Naive thymus-derived CD4-positive, alpha-beta T cell (primary cell): Measurements from ENCODE around the gene SUCLG2. TPM values are rescaled to one million over a fixed set of nuclear protein-coding genes. Genes with fewer than 3 reads are reported as not detected.

Experiments used
- ATAC-seq: fragments of 150-1000 bp; cut with Tn5 transposase; 2 replicates; pipeline ENCODE4 v1.10.0; 2021; ENCODE audit warnings: mild to moderate bottlenecking, moderate library complexity
- CTCF ChIA-PET: fragments of 350-600 bp; sonication (Branson Sonifier 250); formaldehyde crosslinking; loops from one replicate; lab custom pipeline; 2021; ENCODE audit warnings: antibody characterized with exemption; lab: Charles Lee
- POLR2A ChIA-PET: fragments of 350-600 bp; sonication (Branson Sonifier 250); formaldehyde crosslinking; loops from one replicate; lab custom pipeline; 2021; ENCODE audit warnings: antibody characterized with exemption, inconsistent platforms; lab: Charles Lee
- DNase-seq, 9 donors: peaks; one replicate each; pipeline versions ENCODE4 v3.0.0 to v3.0.0-alpha.2; 2020 to 2022; ENCODE audit warnings: mixed read lengths in 1 of 9
- H3K27ac ChIP-seq: one replicate; pipeline ENCODE4 v1.7.0; 2013; ENCODE audit warnings: mild to moderate bottlenecking, low read depth, low read length, moderate library complexity
- H3K27me3 ChIP-seq, 2 donors: one replicate each; pipeline ENCODE4 v1.7.0; 2013; ENCODE audit warnings: low read length in 2 of 2, mild to moderate bottlenecking in 2 of 2, moderate library complexity in 2 of 2; ENCODE audit not compliant: control insufficient read depth in 2 of 2, insufficient read depth in 2 of 2
- H3K36me3 ChIP-seq, 3 experiments: 1 replicate in 2 of 3; 2 replicates in 1 of 3; pipeline ENCODE4 v1.7.0; 2013; ENCODE audit warnings: low read length in 3 of 3, mild to moderate bottlenecking in 3 of 3, moderate library complexity in 1 of 3; ENCODE audit not compliant: insufficient read depth in 3 of 3, control insufficient read depth in 2 of 3
- H3K4me1 ChIP-seq, 2 donors: one replicate each; pipeline ENCODE4 v1.7.0; 2013; ENCODE audit warnings: low read length in 2 of 2, mild to moderate bottlenecking in 2 of 2, moderate library complexity in 1 of 2; ENCODE audit not compliant: control insufficient read depth in 2 of 2, insufficient read depth in 2 of 2
- H3K4me3 ChIP-seq: 2 replicates; pipeline ENCODE4 v1.7.0; 2013; ENCODE audit warnings: mild to moderate bottlenecking, low read length
- H3K9me3 ChIP-seq, 3 experiments: 1 replicate in 2 of 3; 2 replicates in 1 of 3; pipeline ENCODE4 v1.7.0; 2013; ENCODE audit warnings: low read length in 3 of 3; ENCODE audit not compliant: control insufficient read depth in 2 of 3
- H3K27ac Mint-ChIP-seq, 9 donors: one replicate each; pipeline ENCODE4 v1.8.0; 2020 to 2022; ENCODE audit warnings: mixed read lengths in 9 of 9, mild to moderate bottlenecking in 8 of 9, moderate library complexity in 5 of 9, inconsistent platforms in 2 of 9
- H3K27me3 Mint-ChIP-seq, 5 donors: one replicate each; pipeline ENCODE4 v1.8.0; 2021 to 2022; ENCODE audit warnings: mixed read lengths in 5 of 5, mild to moderate bottlenecking in 1 of 5
- H3K36me3 Mint-ChIP-seq, 5 donors: one replicate each; pipeline ENCODE4 v1.8.0; 2020 to 2022; ENCODE audit warnings: mixed read lengths in 5 of 5, mild to moderate bottlenecking in 3 of 5, inconsistent platforms in 1 of 5
- H3K4me1 Mint-ChIP-seq, 7 donors: one replicate each; pipeline ENCODE4 v1.8.0; 2020 to 2022; ENCODE audit warnings: mixed read lengths in 7 of 7, mild to moderate bottlenecking in 3 of 7, inconsistent platforms in 1 of 7
- H3K4me3 Mint-ChIP-seq, 10 donors: one replicate each; pipeline ENCODE4 v1.8.0; 2020 to 2022; ENCODE audit warnings: mild to moderate bottlenecking in 10 of 10, mixed read lengths in 10 of 10, moderate library complexity in 6 of 10, inconsistent platforms in 2 of 10
- H3K9me3 Mint-ChIP-seq, 11 donors: one replicate each; pipeline ENCODE4 v1.8.0; 2020 to 2022; ENCODE audit warnings: mixed read lengths in 11 of 11, mild to moderate bottlenecking in 4 of 11, inconsistent platforms in 1 of 11, moderate library complexity in 1 of 11
- intact Hi-C, 2 donors: fragments of 100-400 bp; cut with micrococcal nuclease; formaldehyde crosslinking; loops; one replicate each; pipeline ENCODE4 v1.15.1; 2023
- polyA plus RNA-seq, 2 donors: library from polyadenylated mRNA; unstranded; fragments of 300-500 nt; fragmentation: Illumina TruSeq; gene quantifications; one replicate each; pipeline ENCODE4 v1.2.3, GENCODE V29; 2021
- total RNA-seq, 6 experiments: library from RNA in 5 of 6; stranded (reverse) in 5 of 6; gene quantifications; 1 replicate in 5 of 6; 2 replicates in 1 of 6; pipeline ENCODE4 v1.2.3 and lab custom pipeline; 2021 to 2026

SUCLG2 gene
- total and polyA plus RNA-seq, 7 experiments from 2014 or later: 49.7 to 97.9 (median 64.7) TPM

GRCh38 chr3:67656614-67657013, 2.2 kb upstream of the SUCLG2 start:
- Histone ChIP-seq H3K27me3 (no peaks in the 10 kb centered on the region), H3K4me3 (no peak overlapping the region), H3K27ac (no peak overlapping the region), H3K36me3 (peaks cover 0 to 3% (median 0%) of the 10 kb centered on the region in 3 experiments), H3K9me3 (no peaks in the 10 kb centered on the region), H3K4me1 (peaks cover 28 to 33% of the 10 kb centered on the region in 2 donors)
- intact Hi-C loops: loop anchor here (1.0 to 10.0 kb wide), 7 partner anchors 8 to 1162 kb away; no protein-coding TSS in a partner anchor
- ChIA-PET CTCF (interaction anchor here (3.1 kb wide), 1 partner anchor 82 kb away, joined by 14 read pairs; no protein-coding TSS in a partner anchor), POLR2A (interaction anchor here (0.7 to 4.1 kb wide), 6 partner anchors 9 to 125 kb away, joined by 3 to 60 read pairs (median 10); no protein-coding TSS in a partner anchor)
- Mint-ChIP-seq H3K4me3 (peak overlapping the region in 4 of 10 donors; percentile 88 to 94 (median 91)), H3K9me3 (peaks cover 0 to 33% (median 3%) of the 10 kb centered on the region in 11 donors), H3K4me1 (peaks cover 29 to 73% (median 68%) of the 10 kb centered on the region in 7 donors), H3K36me3 (peaks cover 0 to 44% (median 9%) of the 10 kb centered on the region in 5 donors), H3K27ac (peak overlapping the region; percentile 90 to 98 (median 93)), H3K27me3 (no peaks in the 10 kb centered on the region)
- ATAC-seq (no peak), DNase-seq (no peak)

- H3K4me3 Mint-ChIP-seq: peak overlapping the region; percentile 81 to 94 (median 90)
- Histone ChIP-seq H3K27me3 (no peaks in the 10 kb centered on the region), H3K4me3 (peak overlapping the region; percentile 82), H3K36me3 (peaks cover 0 to 3% (median 0%) of the 10 kb centered on the region in 3 experiments), H3K27ac (peak overlapping the region; percentile 87), H3K9me3 (no peaks in the 10 kb centered on the region), H3K4me1 (peaks cover 33 to 39% of the 10 kb centered on the region in 2 donors)
- peak overlapping the region; percentile 90 to 98 (median 93) for H3K27ac Mint-ChIP-seq
- H3K9me3 Mint-ChIP-seq: peaks cover 0 to 33% (median 3%) of the 10 kb centered on the region in 11 donors
- POLR2A ChIA-PET: interaction anchor here (0.7 to 4.1 kb wide), 24 partner anchors 10 to 1427 kb away, joined by 3 to 60 read pairs (median 4); no protein-coding TSS in a partner anchor
- ATAC-seq: peak; percentile 61
- no peaks in the 10 kb centered on the region for H3K27me3 Mint-ChIP-seq
- intact Hi-C loops: loop anchor here (1.0 to 10.0 kb wide), 15 partner anchors 9 to 1435 kb away; partner anchors contain the start of genes KBTBD8 (in 2 of the 2) and ARL6IP5 (in 1 of the 2)
- DNase-seq: peak; percentile 21 to 73 (median 65)
- H3K36me3 Mint-ChIP-seq: peaks cover 0 to 47% (median 9%) of the 10 kb centered on the region in 5 donors
- peaks cover 34 to 73% (median 68%) of the 10 kb centered on the region in 7 donors for H3K4me1 Mint-ChIP-seq
- CTCF ChIA-PET: interaction anchor here (0.7 to 3.1 kb wide), 9 partner anchors 8 to 134 kb away, joined by 3 to 14 read pairs (median 4); no protein-coding TSS in a partner anchor
Measured at GRCh38 chr3:67655364-67656121, 1.1 kb upstream of the SUCLG2 start.

DNA sequence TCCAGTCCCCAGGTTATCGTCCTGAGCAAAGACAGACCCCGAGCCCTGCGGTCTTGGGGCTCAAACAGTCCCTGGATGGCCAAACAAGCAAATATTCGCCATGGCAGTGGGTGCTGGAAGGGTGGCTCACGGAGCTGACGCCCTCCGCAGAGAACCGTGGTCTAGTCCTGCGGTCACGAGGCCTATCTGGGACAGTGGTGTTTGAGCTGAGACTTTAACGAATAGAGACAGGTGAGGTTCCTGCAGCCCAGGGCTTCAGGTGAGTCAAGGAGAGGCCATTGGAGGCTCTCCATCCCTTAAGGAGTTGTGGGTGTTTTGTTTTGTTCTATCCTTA, 399 bp upstream of the SUCLG2 start:
- H3K36me3 ChIP-seq: peaks cover 0 to 3% (median 0%) of the 10 kb centered on the region in 3 experiments
- Mint-ChIP-seq H3K9me3 (peaks cover 0 to 29% (median 3%) of the 10 kb centered on the region in 11 donors), H3K27ac (peak overlapping the region; percentile 90 to 98 (median 93)), H3K36me3 (peaks cover 0 to 47% (median 9%) of the 10 kb centered on the region in 5 donors), H3K4me3 (peak overlapping the region; percentile 81 to 94 (median 90)), H3K4me1 (peaks cover 40 to 73% (median 68%) of the 10 kb centered on the region in 7 donors), H3K27me3 (no peaks in the 10 kb centered on the region)
- H3K4me3 ChIP-seq: peak overlapping the region; percentile 82
- peak overlapping the region; percentile 87 for H3K27ac ChIP-seq
- DNase-seq (no peak), ATAC-seq (peak; percentile 3)
- no peaks in the 10 kb centered on the region for H3K27me3 ChIP-seq
- ChIA-PET POLR2A (interaction anchor here (0.6 to 4.1 kb wide), 25 partner anchors 8 to 1428 kb away, joined by 3 to 60 read pairs (median 4); no protein-coding TSS in a partner anchor), CTCF (interaction anchor here (0.7 to 3.1 kb wide), 8 partner anchors 9 to 135 kb away, joined by 3 to 14 read pairs (median 4); no protein-coding TSS in a partner anchor)
- H3K4me1 ChIP-seq: peaks cover 33 to 43% of the 10 kb centered on the region in 2 donors
- H3K9me3 ChIP-seq: no peaks in the 10 kb centered on the region
- intact Hi-C loops: loop anchor here (1.0 to 10.0 kb wide), 16 partner anchors 20 to 1435 kb away; partner anchors contain the start of genes ARL6IP5 (in 2 of the 2), KBTBD8 (in 2 of the 2) and UBA3 (in 1 of the 2)

- Mint-ChIP-seq H3K9me3 (peaks cover 0 to 23% (median 3%) of the 10 kb centered on the region in 11 donors), H3K4me3 (peak overlapping the region; percentile 78 to 94 (median 84)), H3K36me3 (peaks cover 0 to 49% (median 12%) of the 10 kb centered on the region in 5 donors), H3K27me3 (no peaks in the 10 kb centered on the region), H3K27ac (peak overlapping the region; percentile 57 to 93 (median 87)), H3K4me1 (peaks cover 50 to 78% (median 73%) of the 10 kb centered on the region in 7 donors)
- DNase-seq (no peak), ATAC-seq (peak; percentile 2)
- CTCF ChIA-PET: interaction anchor here (0.6 to 3.1 kb wide), 5 partner anchors 8 to 136 kb away, joined by 3 to 14 read pairs (median 3); no protein-coding TSS in a partner anchor
- H3K27ac ChIP-seq: peak overlapping the region; percentile 87
- peaks cover 0 to 3% (median 0%) of the 10 kb centered on the region in 3 experiments for H3K36me3 ChIP-seq
- intact Hi-C loops: loop anchor here (1.0 to 10.0 kb wide), 10 partner anchors 18 to 1431 kb away; partner anchors contain the start of genes ARL6IP5 (in 2 of the 2), KBTBD8 (in 1 of the 2) and UBA3 (in 1 of the 2)
- no peaks in the 10 kb centered on the region for H3K27me3 ChIP-seq
- peaks cover 34 to 52% of the 10 kb centered on the region in 2 donors for H3K4me1 ChIP-seq
- POLR2A ChIA-PET: interaction anchor here (0.6 to 4.1 kb wide), 19 partner anchors 8 to 1527 kb away, joined by 3 to 60 read pairs (median 3); no protein-coding TSS in a partner anchor
- no peaks in the 10 kb centered on the region for H3K9me3 ChIP-seq
- peak overlapping the region; percentile 82 for H3K4me3 ChIP-seq
Measured at GRCh38 chr3:67653425-67654098, 850 bp downstream of the SUCLG2 start.

DNA sequence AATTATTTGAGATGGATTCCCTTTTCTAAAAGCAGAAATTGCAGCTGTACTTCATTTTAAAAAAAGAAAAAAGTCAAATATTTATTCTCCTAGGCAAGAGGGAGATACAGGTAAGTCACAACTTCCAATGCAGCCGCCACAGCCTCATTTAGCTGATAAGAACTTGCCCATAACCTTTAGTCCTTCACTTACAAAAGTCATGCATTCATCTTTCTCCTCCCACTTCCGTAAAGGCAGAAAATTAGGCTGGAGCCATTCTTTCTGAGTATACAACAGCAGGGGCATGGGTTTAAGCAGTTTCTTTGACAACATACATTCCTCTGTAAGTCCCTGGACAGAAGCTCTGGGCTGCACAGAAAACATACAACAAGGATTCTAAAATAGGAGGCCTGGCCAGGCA, 4.3 kb downstream of the SUCLG2 start:
- Mint-ChIP-seq H3K4me1 (peaks cover 50 to 85% (median 76%) of the 10 kb centered on the region in 7 donors), H3K27ac (peak overlapping the region in 8 of 9 donors; percentile 8 to 90 (median 38)), H3K4me3 (peak overlapping the region in 6 of 10 donors; percentile 15 to 94 (median 84)), H3K36me3 (peaks cover 4 to 52% (median 30%) of the 10 kb centered on the region in 5 donors), H3K9me3 (peaks cover 0 to 5% (median 0%) of the 10 kb centered on the region in 11 donors), H3K27me3 (no peaks in the 10 kb centered on the region)
- ChIA-PET CTCF (no interaction called here), POLR2A (interaction anchor here (0.7 to 3.0 kb wide), 4 partner anchors 14 to 87 kb away, joined by 3 to 12 read pairs (median 4); no protein-coding TSS in a partner anchor)
- DNase-seq: no peak
- Histone ChIP-seq H3K4me1 (peaks cover 30 to 38% of the 10 kb centered on the region in 2 donors), H3K9me3 (no peaks in the 10 kb centered on the region), H3K36me3 (peaks cover 0 to 8% (median 0%) of the 10 kb centered on the region in 3 experiments), H3K27me3 (no peaks in the 10 kb centered on the region), H3K27ac (peak overlapping the region; percentile 39), H3K4me3 (no peak overlapping the region)
- ATAC-seq: no peak
- intact Hi-C loops: loop anchor here (5.0 to 10.0 kb wide), 5 partner anchors 268 to 1432 kb away; partner anchors contain the start of genes ARL6IP5 (in 1 of the 2) and UBA3 (in 1 of the 2)
